Neural crest cell (in vitro differentiated cells): Measurements from ENCODE around the gene AIM2. TPM values are rescaled to one million over a fixed set of nuclear protein-coding genes. Genes with fewer than 3 reads are reported as not detected.
"Not testable (repeated sequence)": the region's sequence is repeated elsewhere in the genome, so short reads cannot be mapped to it uniquely, and the experiment has no call there.

Source experiments
- DNase-seq: peaks from one replicate; pipeline ENCODE4 v3.0.0; 2021; ENCODE audit warnings: low read depth, mixed read lengths, low spot score
- H3K27ac Mint-ChIP-seq: one replicate; pipeline ENCODE4 v1.8.0; 2021; ENCODE audit warnings: mild to moderate bottlenecking, mixed read lengths; ENCODE audit not compliant: unreplicated experiment
- H3K27me3 Mint-ChIP-seq: 2 replicates; pipeline ENCODE4 v1.8.0; 2021; ENCODE audit warnings: low read depth, mild to moderate bottlenecking, mixed read lengths
- H3K36me3 Mint-ChIP-seq: 2 replicates; pipeline ENCODE4 v1.8.0; 2021; ENCODE audit warnings: low read depth, mild to moderate bottlenecking, mixed read lengths
- H3K4me1 Mint-ChIP-seq: 2 replicates; pipeline ENCODE4 v1.8.0; 2021; ENCODE audit warnings: mixed read lengths
- H3K4me3 Mint-ChIP-seq: one replicate; pipeline ENCODE4 v1.8.0; 2021; ENCODE audit warnings: mild to moderate bottlenecking, mixed read lengths
- H3K9me3 Mint-ChIP-seq: 2 replicates; pipeline ENCODE4 v1.8.0; 2021; ENCODE audit warnings: mixed read lengths
- CTCF ChIP-seq: fragments of 200-600 bp; sonication (generic); conservative IDR thresholded peaks from 2 replicates; pipeline ENCODE4 v1.5.0; 2021; ENCODE audit warnings: antibody characterized with exemption, mild to moderate bottlenecking
- total RNA-seq: library from RNA; stranded (reverse); gene quantifications from 2 replicates; pipeline ENCODE4 v1.2.1, GENCODE V29; 2021

Gene AIM2
- total RNA-seq, 1 donor from 2014 or later: 5.7 TPM

GRCh38 chr1:159113596-159114433 is 37.2 kb upstream of the AIM2 start:
- Mint-ChIP-seq H3K4me1 (no peaks in the 10 kb centered on the region), H3K36me3 (no peaks in the 10 kb centered on the region), H3K27ac (no peak overlapping the region), H3K27me3 (no peaks in the 10 kb centered on the region), H3K9me3 (peaks cover 8% of the 10 kb centered on the region), H3K4me3 (no peak overlapping the region)
- no peak for TF ChIP-seq CTCF
- no peak for DNase-seq

GRCh38 chr1:159103021-159103420 is 26.5 kb upstream of the AIM2 start:
- not testable (repeated sequence) for H3K27ac Mint-ChIP-seq, H3K36me3 Mint-ChIP-seq, H3K27me3 Mint-ChIP-seq, H3K9me3 Mint-ChIP-seq, H3K4me1 Mint-ChIP-seq, DNase-seq, H3K4me3 Mint-ChIP-seq

- no peak for TF ChIP-seq CTCF
- Mint-ChIP-seq H3K27ac (no peak overlapping the region), H3K9me3 (no peaks in the 10 kb centered on the region), H3K4me1 (no peaks in the 10 kb centered on the region), H3K27me3 (no peaks in the 10 kb centered on the region), H3K4me3 (no peak overlapping the region), H3K36me3 (no peaks in the 10 kb centered on the region)
- DNase-seq: no peak
Measured at GRCh38 chr1:159100589-159100988, 24.0 kb upstream of the AIM2 start.

- no peaks in the 10 kb centered on the region for H3K27me3 Mint-ChIP-seq
- H3K9me3 Mint-ChIP-seq: no peaks in the 10 kb centered on the region
- no peaks in the 10 kb centered on the region for H3K36me3 Mint-ChIP-seq
- H3K4me1 Mint-ChIP-seq: no peaks in the 10 kb centered on the region
- H3K27ac Mint-ChIP-seq: no peak overlapping the region
- DNase-seq: no peak
- no peak for TF ChIP-seq CTCF
- H3K4me3 Mint-ChIP-seq: no peak overlapping the region
Measured at GRCh38 chr1:159098596-159098995, 22.0 kb upstream of the AIM2 start.

- Mint-ChIP-seq H3K9me3 (peaks cover 3% of the 10 kb centered on the region), H3K27me3 (no peaks in the 10 kb centered on the region), H3K4me3 (no peak overlapping the region), H3K27ac (no peak overlapping the region), H3K4me1 (no peaks in the 10 kb centered on the region), H3K36me3 (no peaks in the 10 kb centered on the region)
- DNase-seq: no peak
- no peak for TF ChIP-seq CTCF
Measured at GRCh38 chr1:159092036-159092760, 15.6 kb upstream of the AIM2 start.

- TF ChIP-seq CTCF: no peak
- H3K9me3 Mint-ChIP-seq: peaks cover 3% of the 10 kb centered on the region
- DNase-seq: no peak
- no peak overlapping the region for H3K4me3 Mint-ChIP-seq
- H3K4me1 Mint-ChIP-seq: no peaks in the 10 kb centered on the region
- H3K27ac Mint-ChIP-seq: no peak overlapping the region
- H3K27me3 Mint-ChIP-seq: no peaks in the 10 kb centered on the region
- no peaks in the 10 kb centered on the region for H3K36me3 Mint-ChIP-seq
Measured at GRCh38 chr1:159091607-159092031, 15.1 kb upstream of the AIM2 start.
